BE2C (cell line): Measurements from ENCODE around the gene ELK1.
"Not testable (repeated sequence)": the region's sequence is repeated elsewhere in the genome, so short reads cannot be mapped to it uniquely, and the experiment has no call there.

ENCODE experiments used
- DNase-seq: peaks from one replicate; pipeline ENCODE4 v3.0.0-alpha.2; 2020
- H3K27me3 ChIP-seq: fragments of 250-450 bp; sonication (Bioruptor Pico); 2 replicates; pipeline ENCODE4 v1.5.1; 2020; ENCODE audit warnings: mild to moderate bottlenecking
- H3K36me3 ChIP-seq: fragments of 250-450 bp; sonication (Bioruptor Pico); 2 replicates; pipeline ENCODE4 v1.5.1; 2020; ENCODE audit warnings: mild to moderate bottlenecking
- H3K4me1 ChIP-seq: fragments of 250-450 bp; sonication (Bioruptor Pico); 2 replicates; pipeline ENCODE4 v1.5.1; 2020
- H3K4me3 ChIP-seq: 2 replicates; pipeline ENCODE4 v1.5.1; 2011; ENCODE audit warnings: low read depth, low read length
- H3K9me3 ChIP-seq: fragments of 250-450 bp; sonication (Bioruptor Pico); 2 replicates; pipeline ENCODE4 v1.5.1; 2020
- TF ChIP-seq, protein P1 (sequence below): IDR thresholded peaks from 2 replicates; pipeline ENCODE4 v1.5.1; 2012; ENCODE audit warnings: mild to moderate bottlenecking, low read depth, low read length

Gene ELK1

DNA sequence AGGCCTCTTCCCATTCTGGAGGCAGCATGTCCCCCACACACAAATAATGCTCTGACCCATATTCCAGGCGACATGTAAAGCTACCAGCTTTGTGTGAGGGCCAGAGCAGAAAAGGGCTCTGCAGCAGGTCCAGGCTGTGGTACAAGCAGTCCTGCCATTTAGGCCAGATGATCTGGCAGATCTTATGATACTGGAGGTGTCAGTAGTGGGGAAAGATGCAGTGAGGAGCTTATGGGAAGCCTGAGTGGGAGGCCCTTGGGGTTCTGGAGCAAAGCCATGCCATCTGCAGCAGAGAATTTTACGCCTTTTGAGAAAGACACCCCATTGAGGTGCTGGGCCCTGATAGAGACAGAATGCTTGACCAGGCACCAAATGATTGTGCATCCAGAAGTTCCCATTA lies 38.4 kb downstream of the ELK1 start:
- Histone ChIP-seq H3K4me1 (no peaks in the 10 kb centered on the region), H3K36me3 (no peaks in the 10 kb centered on the region), H3K4me3 (no peak overlapping the region), H3K9me3 (no peaks in the 10 kb centered on the region), H3K27me3 (no peaks in the 10 kb centered on the region)
- DNase-seq, result no peak
- TF ChIP-seq, protein P1, sequence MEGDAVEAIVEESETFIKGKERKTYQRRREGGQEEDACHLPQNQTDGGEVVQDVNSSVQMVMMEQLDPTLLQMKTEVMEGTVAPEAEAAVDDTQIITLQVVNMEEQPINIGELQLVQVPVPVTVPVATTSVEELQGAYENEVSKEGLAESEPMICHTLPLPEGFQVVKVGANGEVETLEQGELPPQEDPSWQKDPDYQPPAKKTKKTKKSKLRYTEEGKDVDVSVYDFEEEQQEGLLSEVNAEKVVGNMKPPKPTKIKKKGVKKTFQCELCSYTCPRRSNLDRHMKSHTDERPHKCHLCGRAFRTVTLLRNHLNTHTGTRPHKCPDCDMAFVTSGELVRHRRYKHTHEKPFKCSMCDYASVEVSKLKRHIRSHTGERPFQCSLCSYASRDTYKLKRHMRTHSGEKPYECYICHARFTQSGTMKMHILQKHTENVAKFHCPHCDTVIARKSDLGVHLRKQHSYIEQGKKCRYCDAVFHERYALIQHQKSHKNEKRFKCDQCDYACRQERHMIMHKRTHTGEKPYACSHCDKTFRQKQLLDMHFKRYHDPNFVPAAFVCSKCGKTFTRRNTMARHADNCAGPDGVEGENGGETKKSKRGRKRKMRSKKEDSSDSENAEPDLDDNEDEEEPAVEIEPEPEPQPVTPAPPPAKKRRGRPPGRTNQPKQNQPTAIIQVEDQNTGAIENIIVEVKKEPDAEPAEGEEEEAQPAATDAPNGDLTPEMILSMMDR, result no peak

GRCh38 chrX:47611489-47611888 lies 38.9 kb downstream of the ELK1 start:
- no peak for DNase-seq
- no peaks in the 10 kb centered on the region for H3K36me3 ChIP-seq
- H3K27me3 ChIP-seq, result no peaks in the 10 kb centered on the region
- no peaks in the 10 kb centered on the region for H3K9me3 ChIP-seq
- no peaks in the 10 kb centered on the region for H3K4me1 ChIP-seq
- no peak overlapping the region for H3K4me3 ChIP-seq
- TF ChIP-seq, protein P1, result no peak

- no peak for DNase-seq
- Histone ChIP-seq H3K9me3 (no peaks in the 10 kb centered on the region), H3K4me3 (no peak overlapping the region), H3K27me3 (no peaks in the 10 kb centered on the region), H3K4me1 (no peaks in the 10 kb centered on the region), H3K36me3 (no peaks in the 10 kb centered on the region)
- TF ChIP-seq, protein P1, result no peak
Measured at GRCh38 chrX:47610511-47610910, 39.9 kb downstream of the ELK1 start.

DNA sequence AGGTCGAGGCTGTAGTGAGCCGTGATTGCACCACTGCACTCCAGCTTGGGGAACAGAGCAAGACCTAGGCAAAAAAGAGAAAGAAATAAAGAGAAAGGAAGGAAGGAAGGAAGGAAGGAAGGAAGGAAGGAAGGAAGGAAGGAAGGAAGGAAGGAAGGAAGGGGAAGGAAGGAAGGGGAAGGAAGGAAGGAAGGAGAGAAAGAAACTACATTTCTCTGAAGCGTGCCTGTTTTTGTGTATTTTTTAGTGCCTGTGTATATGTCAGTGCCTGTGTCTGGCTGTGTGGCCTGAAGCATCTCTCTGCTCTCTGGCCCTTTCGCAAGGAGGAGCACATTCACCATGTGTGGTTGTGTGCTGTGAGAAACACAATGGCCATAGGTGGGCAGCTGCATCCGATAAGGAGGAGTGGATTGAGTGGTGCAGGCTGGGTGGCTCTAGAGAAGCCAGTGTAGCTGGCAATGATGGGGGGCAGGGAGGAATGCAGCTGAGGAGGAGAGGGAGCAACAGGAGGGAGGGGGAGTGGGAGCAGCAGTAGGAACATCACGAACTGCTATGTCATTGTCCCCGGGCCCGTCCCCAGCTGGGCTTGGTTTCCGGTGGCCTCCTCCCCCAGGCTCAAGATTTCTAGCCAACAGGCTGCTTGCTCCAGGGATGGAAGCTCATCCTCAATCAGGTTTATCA lies 42.1 kb downstream of the ELK1 start:
- Histone ChIP-seq H3K36me3 (no peaks in the 10 kb centered on the region), H3K4me3 (no peak overlapping the region), H3K4me1 (no peaks in the 10 kb centered on the region), H3K9me3 (no peaks in the 10 kb centered on the region), H3K27me3 (no peaks in the 10 kb centered on the region)
- TF ChIP-seq, protein P1, result no peak
- no peak for DNase-seq

DNA sequence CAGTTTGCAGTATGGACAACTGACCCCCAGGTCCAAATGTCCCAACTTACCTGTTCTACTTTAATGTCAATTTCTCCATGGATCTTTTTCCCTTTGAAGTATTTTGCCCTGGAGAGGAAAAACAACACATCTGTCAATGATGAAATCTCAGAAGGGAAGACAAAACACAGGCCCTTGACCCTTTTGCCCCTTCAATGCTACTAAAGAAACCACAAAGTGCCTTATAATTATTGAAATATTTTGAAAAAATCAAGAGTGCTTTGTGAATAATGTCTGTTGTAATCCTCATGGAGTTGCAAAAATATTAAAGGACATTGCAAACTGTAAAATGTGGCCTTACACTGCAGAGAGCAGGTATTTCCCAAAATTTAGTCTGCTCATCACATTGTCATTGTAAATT lies 43.3 kb downstream of the ELK1 start:
- H3K4me1 ChIP-seq, result no peaks in the 10 kb centered on the region

DNA sequence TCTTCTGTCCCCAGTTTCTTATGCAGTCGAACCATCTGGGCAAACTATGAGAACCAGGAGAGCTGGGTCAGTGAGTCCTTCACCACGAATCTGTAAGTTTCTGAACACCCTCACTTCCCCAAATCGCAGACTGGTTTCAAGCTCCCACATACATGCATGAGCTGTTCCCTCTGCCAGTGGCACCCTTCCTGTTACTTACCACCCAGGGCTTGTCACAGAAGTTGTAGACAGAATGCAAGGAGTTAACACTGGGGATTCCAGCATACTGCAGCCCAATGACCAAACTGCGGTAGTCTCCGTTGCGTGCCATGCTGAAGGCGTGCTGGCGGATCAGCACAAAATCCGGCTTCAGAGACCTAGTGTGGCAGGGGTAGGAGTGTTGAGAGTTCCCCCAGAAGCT lies 45.3 kb downstream of the ELK1 start:
- H3K4me1 ChIP-seq, result no peaks in the 10 kb centered on the region
- H3K4me3 ChIP-seq, result no peak overlapping the region
- TF ChIP-seq, protein P1, result no peak
- no peak for DNase-seq
- H3K36me3 ChIP-seq, result no peaks in the 10 kb centered on the region
- H3K9me3 ChIP-seq, result no peaks in the 10 kb centered on the region
- no peaks in the 10 kb centered on the region for H3K27me3 ChIP-seq

More for the DNA sequence above, 43.3 kb downstream of the ELK1 start:
- TF ChIP-seq, protein P1, result no peak
- no peak for DNase-seq
- H3K36me3 ChIP-seq, result no peaks in the 10 kb centered on the region
- no peaks in the 10 kb centered on the region for H3K27me3 ChIP-seq
- no peak overlapping the region for H3K4me3 ChIP-seq
- no peaks in the 10 kb centered on the region for H3K9me3 ChIP-seq

DNA sequence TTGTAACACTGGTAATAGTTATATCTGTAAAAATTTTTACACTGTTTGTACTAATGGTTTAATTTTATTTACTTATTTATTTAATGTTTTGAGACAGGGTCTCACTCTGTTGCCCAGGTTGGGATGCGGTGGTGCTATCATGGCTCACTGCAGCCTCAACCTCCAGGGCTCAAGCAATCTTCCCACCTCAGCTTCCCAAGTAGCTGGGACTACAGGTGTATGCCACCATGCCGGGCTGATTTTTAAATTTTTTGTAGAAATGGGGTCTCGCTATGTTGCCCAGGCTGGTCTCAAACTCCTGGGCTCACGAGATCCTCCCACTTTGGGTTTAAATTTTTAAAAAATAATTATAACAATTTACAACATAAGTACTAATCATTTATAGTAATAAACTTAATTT lies 47.2 kb downstream of the ELK1 start:
- H3K9me3 ChIP-seq, H3K4me1 ChIP-seq, H3K36me3 ChIP-seq, DNase-seq, H3K27me3 ChIP-seq, H3K4me3 ChIP-seq: not testable (repeated sequence)
